ENCODE results near the gene RIN3.

DNA sequence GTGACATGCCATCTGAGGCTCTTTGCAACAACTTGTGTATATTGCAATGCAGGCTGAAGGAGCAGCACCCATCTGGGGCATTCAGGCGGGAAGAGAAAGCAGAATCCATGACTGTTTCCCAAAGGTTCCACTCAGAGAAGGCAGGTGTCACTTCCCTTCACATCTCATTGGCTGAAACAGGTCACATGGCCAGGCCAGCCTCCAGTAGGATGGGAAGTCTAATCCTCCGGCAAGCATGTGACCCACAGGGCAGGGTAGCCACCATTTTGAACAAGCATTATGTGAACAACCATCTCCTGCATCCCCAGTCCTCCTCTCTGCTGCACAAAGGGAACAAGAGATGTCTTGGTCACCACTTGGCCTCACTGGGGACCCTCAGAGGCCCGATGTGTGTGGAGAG lies 70.6 kb downstream of the RIN3 start:
- no peak for TF ChIP-seq EZH2 (IDR thresholded peaks at IDR 0.05; ENCODE audit: borderline replicate concordance, control insufficient read depth, low read depth, low read length)
- TF ChIP-seq, protein P1, sequence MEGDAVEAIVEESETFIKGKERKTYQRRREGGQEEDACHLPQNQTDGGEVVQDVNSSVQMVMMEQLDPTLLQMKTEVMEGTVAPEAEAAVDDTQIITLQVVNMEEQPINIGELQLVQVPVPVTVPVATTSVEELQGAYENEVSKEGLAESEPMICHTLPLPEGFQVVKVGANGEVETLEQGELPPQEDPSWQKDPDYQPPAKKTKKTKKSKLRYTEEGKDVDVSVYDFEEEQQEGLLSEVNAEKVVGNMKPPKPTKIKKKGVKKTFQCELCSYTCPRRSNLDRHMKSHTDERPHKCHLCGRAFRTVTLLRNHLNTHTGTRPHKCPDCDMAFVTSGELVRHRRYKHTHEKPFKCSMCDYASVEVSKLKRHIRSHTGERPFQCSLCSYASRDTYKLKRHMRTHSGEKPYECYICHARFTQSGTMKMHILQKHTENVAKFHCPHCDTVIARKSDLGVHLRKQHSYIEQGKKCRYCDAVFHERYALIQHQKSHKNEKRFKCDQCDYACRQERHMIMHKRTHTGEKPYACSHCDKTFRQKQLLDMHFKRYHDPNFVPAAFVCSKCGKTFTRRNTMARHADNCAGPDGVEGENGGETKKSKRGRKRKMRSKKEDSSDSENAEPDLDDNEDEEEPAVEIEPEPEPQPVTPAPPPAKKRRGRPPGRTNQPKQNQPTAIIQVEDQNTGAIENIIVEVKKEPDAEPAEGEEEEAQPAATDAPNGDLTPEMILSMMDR (IDR thresholded peaks at IDR 0.05 in 2 of 3, conservative IDR thresholded peaks at IDR 0.05 in 1 of 3; ENCODE audit: control insufficient read depth in 2 of 3, extremely low read depth in 1 of 3, insufficient read depth in 1 of 3, low read depth in 3 of 3, low read length in 3 of 3): no peak
- TF ChIP-seq, protein P2, sequence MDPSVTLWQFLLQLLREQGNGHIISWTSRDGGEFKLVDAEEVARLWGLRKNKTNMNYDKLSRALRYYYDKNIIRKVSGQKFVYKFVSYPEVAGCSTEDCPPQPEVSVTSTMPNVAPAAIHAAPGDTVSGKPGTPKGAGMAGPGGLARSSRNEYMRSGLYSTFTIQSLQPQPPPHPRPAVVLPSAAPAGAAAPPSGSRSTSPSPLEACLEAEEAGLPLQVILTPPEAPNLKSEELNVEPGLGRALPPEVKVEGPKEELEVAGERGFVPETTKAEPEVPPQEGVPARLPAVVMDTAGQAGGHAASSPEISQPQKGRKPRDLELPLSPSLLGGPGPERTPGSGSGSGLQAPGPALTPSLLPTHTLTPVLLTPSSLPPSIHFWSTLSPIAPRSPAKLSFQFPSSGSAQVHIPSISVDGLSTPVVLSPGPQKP (IDR thresholded peaks at IDR 0.05; ENCODE audit: low read depth, low read length): no peak
- no peak for TF ChIP-seq EP300 (IDR thresholded peaks at IDR 0.05; ENCODE audit: borderline replicate concordance in 1 of 2, control insufficient read depth in 1 of 2, low read depth in 2 of 2, low read length in 2 of 2)
- TF ChIP-seq, protein P3, sequence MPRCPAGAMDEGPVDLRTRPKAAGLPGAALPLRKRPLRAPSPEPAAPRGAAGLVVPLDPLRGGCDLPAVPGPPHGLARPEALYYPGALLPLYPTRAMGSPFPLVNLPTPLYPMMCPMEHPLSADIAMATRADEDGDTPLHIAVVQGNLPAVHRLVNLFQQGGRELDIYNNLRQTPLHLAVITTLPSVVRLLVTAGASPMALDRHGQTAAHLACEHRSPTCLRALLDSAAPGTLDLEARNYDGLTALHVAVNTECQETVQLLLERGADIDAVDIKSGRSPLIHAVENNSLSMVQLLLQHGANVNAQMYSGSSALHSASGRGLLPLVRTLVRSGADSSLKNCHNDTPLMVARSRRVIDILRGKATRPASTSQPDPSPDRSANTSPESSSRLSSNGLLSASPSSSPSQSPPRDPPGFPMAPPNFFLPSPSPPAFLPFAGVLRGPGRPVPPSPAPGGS (IDR thresholded peaks at IDR 0.05; ENCODE audit: borderline replicate concordance, insufficient read depth, low read depth, low read length, poor library complexity, severe bottlenecking): no peak
- TF ChIP-seq ESRRA (IDR thresholded peaks at IDR 0.05; ENCODE audit: low read length): no peak
- TF ChIP-seq RAD21 (IDR thresholded peaks at IDR 0.05; ENCODE audit: insufficient read depth, low read depth, low read length): no peak
- TF ChIP-seq SIN3A (IDR thresholded peaks at IDR 0.05; ENCODE audit: low read depth, low read length): no peak
- TF ChIP-seq HDAC6 (IDR thresholded peaks at IDR 0.05; ENCODE audit: unreplicated experiment): no peak
- TF ChIP-seq IRF5 (IDR thresholded peaks at IDR 0.05; ENCODE audit: borderline replicate concordance): no peak
- TF ChIP-seq POLR2A (IDR thresholded peaks at IDR 0.05; ENCODE audit: low read depth, low read length): no peak
- TF ChIP-seq POLR2AphosphoS5 (IDR thresholded peaks at IDR 0.05; ENCODE audit: low read length): no peak
- no peak for TF ChIP-seq HCFC1 (IDR thresholded peaks at IDR 0.05; ENCODE audit: low read length)
